ENCODE measurements around the gene CSMD2. TPM values are rescaled to one million over a fixed set of nuclear protein-coding genes. Genes with fewer than 3 reads are reported as not detected.
A peak's percentile ranks its signal among the peaks of the same experiment; 100 is the strongest.

The CSMD2 gene
- total RNA-seq, 2 donors from 2014 or later, result 0.62 to 2.8 TPM

GRCh38 chr1:33914531-33914930, 250.5 kb downstream of the CSMD2 start:
- Histone ChIP-seq H3K27me3 (ENCODE audit: control insufficient read depth, insufficient read depth, low read length, poor library complexity, severe bottlenecking) (no peaks in the 10 kb centered on the region), H3K27ac (ENCODE audit: low read depth, low read length) (no peak overlapping the region), H3K36me3 (ENCODE audit: control insufficient read depth, insufficient read depth, low read length) (no peaks in the 10 kb centered on the region), H3K4me1 (ENCODE audit: control insufficient read depth, insufficient read depth, low read length) (no peaks in the 10 kb centered on the region), H3K9ac (ENCODE audit: extremely low read depth, low read length, poor library complexity, severe bottlenecking) (no peak overlapping the region), H3K4me3 (ENCODE audit: low read length) (no peak overlapping the region), H3K9me3 (ENCODE audit: control insufficient read depth, low read length) (no peaks in the 10 kb centered on the region)
- Mint-ChIP-seq H3K4me1 (no peaks in the 10 kb centered on the region), H3K27me3 (ENCODE audit: insufficient read depth) (peaks cover 4% of the 10 kb centered on the region), H3K36me3 (ENCODE audit: low read depth) (no peaks in the 10 kb centered on the region), H3K27ac (no peak overlapping the region), H3K4me3 (no peak overlapping the region), H3K9me3 (no peaks in the 10 kb centered on the region)
- no peak for TF ChIP-seq CTCF (conservative IDR thresholded peaks at IDR 0.05)
- no peak for DNase-seq
- 88 to 94% methylated on average over 1 to 2 of the region's 2 CpGs for WGBS, 2 experiments (ENCODE audit: insufficient coverage in 1 of 2, insufficient read length in 1 of 2)

GRCh38 chr1:33908324-33908956, 256.6 kb downstream of the CSMD2 start:
- H3K4me3 Mint-ChIP-seq, result no peak overlapping the region
- no peak overlapping the region for H3K9ac ChIP-seq (ENCODE audit: extremely low read depth, low read length, poor library complexity, severe bottlenecking)
- H3K27ac Mint-ChIP-seq, result no peak overlapping the region
- H3K4me3 ChIP-seq (ENCODE audit: low read length), result no peak overlapping the region
- no peaks in the 10 kb centered on the region for H3K9me3 Mint-ChIP-seq
- no peaks in the 10 kb centered on the region for H3K36me3 ChIP-seq (ENCODE audit: control insufficient read depth, insufficient read depth, low read length)
- H3K4me1 ChIP-seq (ENCODE audit: control insufficient read depth, insufficient read depth, low read length), result no peaks in the 10 kb centered on the region
- peaks cover 7% of the 10 kb centered on the region for H3K4me1 Mint-ChIP-seq
- no peaks in the 10 kb centered on the region for H3K27me3 ChIP-seq (ENCODE audit: control insufficient read depth, insufficient read depth, low read length, poor library complexity, severe bottlenecking)
- peaks cover 15% of the 10 kb centered on the region for H3K27me3 Mint-ChIP-seq (ENCODE audit: insufficient read depth)
- 93 to 96% methylated on average over 11 of the region's 11 CpGs for WGBS, 2 experiments (ENCODE audit: insufficient coverage in 1 of 2, insufficient read length in 1 of 2)
- DNase-seq, result peak; percentile 36
- no peaks in the 10 kb centered on the region for H3K9me3 ChIP-seq (ENCODE audit: control insufficient read depth, low read length)
- TF ChIP-seq CTCF (conservative IDR thresholded peaks at IDR 0.05), result no peak
- H3K36me3 Mint-ChIP-seq (ENCODE audit: low read depth), result no peaks in the 10 kb centered on the region
- no peak overlapping the region for H3K27ac ChIP-seq (ENCODE audit: low read depth, low read length)

- no peaks in the 10 kb centered on the region for H3K9me3 ChIP-seq (ENCODE audit: control insufficient read depth, low read length)
- H3K4me1 Mint-ChIP-seq, result peaks cover 22% of the 10 kb centered on the region
- H3K27ac Mint-ChIP-seq, result no peak overlapping the region
- peaks cover 7% of the 10 kb centered on the region for H3K4me1 ChIP-seq (ENCODE audit: control insufficient read depth, insufficient read depth, low read length)
- DNase-seq, result no peak
- H3K9me3 Mint-ChIP-seq, result no peaks in the 10 kb centered on the region
- no peaks in the 10 kb centered on the region for H3K36me3 Mint-ChIP-seq (ENCODE audit: low read depth)
- no peak overlapping the region for H3K4me3 Mint-ChIP-seq
- WGBS, 2 experiments (ENCODE audit: insufficient coverage in 1 of 2, insufficient read length in 1 of 2), result 78 to 88% methylated on average over 1 of the region's 1 CpG
- TF ChIP-seq CTCF (conservative IDR thresholded peaks at IDR 0.05), result no peak
- H3K27me3 Mint-ChIP-seq (ENCODE audit: insufficient read depth), result peaks cover 14% of the 10 kb centered on the region
- H3K27ac ChIP-seq (ENCODE audit: low read depth, low read length), result no peak overlapping the region
- no peak overlapping the region for H3K9ac ChIP-seq (ENCODE audit: extremely low read depth, low read length, poor library complexity, severe bottlenecking)
- no peaks in the 10 kb centered on the region for H3K27me3 ChIP-seq (ENCODE audit: control insufficient read depth, insufficient read depth, low read length, poor library complexity, severe bottlenecking)
- H3K4me3 ChIP-seq (ENCODE audit: low read length), result no peak overlapping the region
- no peaks in the 10 kb centered on the region for H3K36me3 ChIP-seq (ENCODE audit: control insufficient read depth, insufficient read depth, low read length)
These were observed 258.9 kb downstream of the CSMD2 start for GRCh38 chr1:33906156-33906555.
